NB4 (cell line): Measurements from ENCODE around the gene CFD.

Experiments used
- DNase-seq: peaks from one replicate; pipeline ENCODE4 v3.0.0; 2010; ENCODE audit warnings: low read depth
- H3K4me3 ChIP-seq: one replicate; pipeline ENCODE4 v1.5.1; 2011; ENCODE audit warnings: mild to moderate bottlenecking, low read depth, low read length, moderate library complexity
- MYC ChIP-seq: IDR thresholded peaks from 2 replicates; pipeline ENCODE4 v1.6.1; 2011; ENCODE audit warnings: low read depth, low read length
- POLR2A ChIP-seq: IDR thresholded peaks from 2 replicates; pipeline ENCODE4 v1.6.1; 2011; ENCODE audit warnings: mild to moderate bottlenecking; ENCODE audit not compliant: insufficient read length; ENCODE audit errors: extremely low read depth
- TF ChIP-seq, protein P1 (sequence below): IDR thresholded peaks from 2 replicates; pipeline ENCODE4 v1.6.1; 2011; ENCODE audit warnings: low read depth, low read length
- TF ChIP-seq, protein P2 (sequence below): IDR thresholded peaks from one replicate; pipeline ENCODE4 v1.5.1; 2012; ENCODE audit warnings: low read depth, low read length

The CFD gene

DNA sequence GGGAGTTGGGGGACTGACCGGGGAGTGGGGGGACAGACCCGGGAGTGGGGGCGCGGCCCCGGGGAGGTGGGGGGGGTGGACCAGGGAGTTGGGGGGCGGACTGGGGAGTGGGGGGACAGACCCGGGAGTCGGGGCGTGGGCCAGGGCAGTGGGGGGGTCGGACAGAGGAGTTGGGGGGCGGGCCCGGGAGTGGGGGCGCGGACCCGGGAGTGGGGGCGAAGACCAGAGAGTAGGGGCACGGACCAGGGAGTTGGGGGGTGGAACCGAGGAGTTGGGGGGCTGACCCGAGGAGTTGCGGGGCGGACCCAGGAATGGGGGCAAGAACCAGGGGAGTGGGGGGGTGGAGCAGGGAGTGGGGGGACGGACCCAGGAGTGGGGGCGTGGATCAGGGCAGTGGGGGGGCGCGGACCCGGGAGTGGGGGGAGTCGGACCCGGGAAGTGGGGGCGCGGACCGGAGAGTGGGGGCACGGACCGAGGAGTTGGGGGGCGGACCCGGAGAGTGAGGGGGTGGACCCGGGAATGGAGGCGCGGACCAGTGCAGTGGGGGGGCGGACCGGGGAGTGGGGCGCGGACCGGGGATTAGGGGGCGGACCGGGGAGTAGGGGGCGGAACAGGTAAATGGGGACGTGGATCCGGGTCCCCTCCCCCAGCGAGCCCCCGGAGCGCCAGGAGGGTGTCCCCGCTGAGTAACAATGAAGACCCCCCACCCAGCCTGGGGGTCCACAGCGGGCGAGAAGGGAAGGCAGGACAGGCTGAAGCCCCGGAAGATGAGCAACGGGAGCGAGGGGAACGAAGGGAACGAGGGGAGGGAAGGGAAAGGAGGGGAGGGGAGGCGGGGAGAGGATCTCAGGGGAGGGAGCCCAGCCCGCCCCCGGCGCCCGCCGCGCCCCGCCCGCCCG is 53.0 kb downstream of the CFD start:
- peak overlapping the region; percentile 53 for H3K4me3 ChIP-seq
- DNase-seq, result no peak
- TF ChIP-seq, protein P1, sequence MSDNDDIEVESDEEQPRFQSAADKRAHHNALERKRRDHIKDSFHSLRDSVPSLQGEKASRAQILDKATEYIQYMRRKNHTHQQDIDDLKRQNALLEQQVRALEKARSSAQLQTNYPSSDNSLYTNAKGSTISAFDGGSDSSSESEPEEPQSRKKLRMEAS, result no peak
- TF ChIP-seq MYC (no peak), POLR2A (no peak)
- TF ChIP-seq, protein P2, sequence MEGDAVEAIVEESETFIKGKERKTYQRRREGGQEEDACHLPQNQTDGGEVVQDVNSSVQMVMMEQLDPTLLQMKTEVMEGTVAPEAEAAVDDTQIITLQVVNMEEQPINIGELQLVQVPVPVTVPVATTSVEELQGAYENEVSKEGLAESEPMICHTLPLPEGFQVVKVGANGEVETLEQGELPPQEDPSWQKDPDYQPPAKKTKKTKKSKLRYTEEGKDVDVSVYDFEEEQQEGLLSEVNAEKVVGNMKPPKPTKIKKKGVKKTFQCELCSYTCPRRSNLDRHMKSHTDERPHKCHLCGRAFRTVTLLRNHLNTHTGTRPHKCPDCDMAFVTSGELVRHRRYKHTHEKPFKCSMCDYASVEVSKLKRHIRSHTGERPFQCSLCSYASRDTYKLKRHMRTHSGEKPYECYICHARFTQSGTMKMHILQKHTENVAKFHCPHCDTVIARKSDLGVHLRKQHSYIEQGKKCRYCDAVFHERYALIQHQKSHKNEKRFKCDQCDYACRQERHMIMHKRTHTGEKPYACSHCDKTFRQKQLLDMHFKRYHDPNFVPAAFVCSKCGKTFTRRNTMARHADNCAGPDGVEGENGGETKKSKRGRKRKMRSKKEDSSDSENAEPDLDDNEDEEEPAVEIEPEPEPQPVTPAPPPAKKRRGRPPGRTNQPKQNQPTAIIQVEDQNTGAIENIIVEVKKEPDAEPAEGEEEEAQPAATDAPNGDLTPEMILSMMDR, result no peak
